Neural crest cell (in vitro differentiated cells): ENCODE data around the gene F11. TPM values are rescaled to one million over a fixed set of nuclear protein-coding genes. Genes with fewer than 3 reads are reported as not detected.
"Not testable (repeated sequence)": the region's sequence is repeated elsewhere in the genome, so short reads cannot be mapped to it uniquely, and the experiment has no call there.

Experiments used
- DNase-seq: peaks from one replicate; pipeline ENCODE4 v3.0.0; 2021; ENCODE audit warnings: low read depth, mixed read lengths, low spot score
- H3K27ac Mint-ChIP-seq: one replicate; pipeline ENCODE4 v1.8.0; 2021; ENCODE audit warnings: mild to moderate bottlenecking, mixed read lengths; ENCODE audit not compliant: unreplicated experiment
- H3K27me3 Mint-ChIP-seq: 2 replicates; pipeline ENCODE4 v1.8.0; 2021; ENCODE audit warnings: low read depth, mild to moderate bottlenecking, mixed read lengths
- H3K36me3 Mint-ChIP-seq: 2 replicates; pipeline ENCODE4 v1.8.0; 2021; ENCODE audit warnings: low read depth, mild to moderate bottlenecking, mixed read lengths
- H3K4me1 Mint-ChIP-seq: 2 replicates; pipeline ENCODE4 v1.8.0; 2021; ENCODE audit warnings: mixed read lengths
- H3K4me3 Mint-ChIP-seq: one replicate; pipeline ENCODE4 v1.8.0; 2021; ENCODE audit warnings: mild to moderate bottlenecking, mixed read lengths
- H3K9me3 Mint-ChIP-seq: 2 replicates; pipeline ENCODE4 v1.8.0; 2021; ENCODE audit warnings: mixed read lengths
- CTCF ChIP-seq: fragments of 200-600 bp; sonication (generic); conservative IDR thresholded peaks from 2 replicates; pipeline ENCODE4 v1.5.0; 2021; ENCODE audit warnings: antibody characterized with exemption, mild to moderate bottlenecking
- total RNA-seq: library from RNA; stranded (reverse); gene quantifications from 2 replicates; pipeline ENCODE4 v1.2.1, GENCODE V29; 2021

Gene F11
- total RNA-seq, 1 donor from 2014 or later = not detected

- no peak for TF ChIP-seq CTCF
- no peak overlapping the region for H3K4me3 Mint-ChIP-seq
- no peak for DNase-seq
- no peaks in the 10 kb centered on the region for H3K36me3 Mint-ChIP-seq
- no peaks in the 10 kb centered on the region for H3K27me3 Mint-ChIP-seq
- H3K27ac Mint-ChIP-seq = no peak overlapping the region
- H3K9me3 Mint-ChIP-seq = no peaks in the 10 kb centered on the region
- no peaks in the 10 kb centered on the region for H3K4me1 Mint-ChIP-seq
These were observed 7.7 kb upstream of the F11 start for GRCh38 chr4:186258216-186258811.

- Mint-ChIP-seq H3K27me3 (no peaks in the 10 kb centered on the region), H3K36me3 (no peaks in the 10 kb centered on the region), H3K4me3 (no peak overlapping the region), H3K9me3 (no peaks in the 10 kb centered on the region), H3K27ac (no peak overlapping the region), H3K4me1 (peaks cover under 1% of the 10 kb centered on the region)
- TF ChIP-seq CTCF = no peak
- no peak for DNase-seq
These were observed 5.9 kb upstream of the F11 start for GRCh38 chr4:186260117-186260503.

- Mint-ChIP-seq H3K36me3 (no peaks in the 10 kb centered on the region), H3K27ac (no peak overlapping the region), H3K4me3 (no peak overlapping the region), H3K27me3 (no peaks in the 10 kb centered on the region), H3K4me1 (peaks cover 7% of the 10 kb centered on the region), H3K9me3 (no peaks in the 10 kb centered on the region)
- no peak for TF ChIP-seq CTCF
- no peak for DNase-seq
These were observed 5.2 kb upstream of the F11 start for GRCh38 chr4:186260504-186261448.

GRCh38 chr4:186264660-186265059 is 1.3 kb upstream of the F11 start:
- Mint-ChIP-seq H3K4me3 (no peak overlapping the region), H3K36me3 (no peaks in the 10 kb centered on the region), H3K4me1 (peaks cover 22% of the 10 kb centered on the region), H3K9me3 (no peaks in the 10 kb centered on the region), H3K27ac (no peak overlapping the region), H3K27me3 (peaks cover 8% of the 10 kb centered on the region)
- no peak for DNase-seq
- no peak for TF ChIP-seq CTCF

GRCh38 chr4:186265250-186265649 is 739 bp upstream of the F11 start:
- H3K27me3 Mint-ChIP-seq, DNase-seq, H3K27ac Mint-ChIP-seq, H3K4me3 Mint-ChIP-seq, H3K9me3 Mint-ChIP-seq, H3K36me3 Mint-ChIP-seq: not testable (repeated sequence)
- peaks cover 22% of the 10 kb centered on the region for H3K4me1 Mint-ChIP-seq
